RCC 7860 (cell line): ENCODE results near the gene ARMC6.

Experiments used
- DNase-seq: peaks from one replicate; pipeline ENCODE4 v3.0.0-alpha.2; 2015; ENCODE audit warnings: low spot score
- FAIRE-seq: peaks from 2 replicates; lab custom pipeline; 2012; peaks lifted over from hg19 to GRCh38; lab: Jason Lieb, UNC

ARMC6 gene

GRCh38 chr19:19054315-19054938, 21.0 kb downstream of the ARMC6 start:
- no peak for DNase-seq
- no peak for FAIRE-seq

DNA sequence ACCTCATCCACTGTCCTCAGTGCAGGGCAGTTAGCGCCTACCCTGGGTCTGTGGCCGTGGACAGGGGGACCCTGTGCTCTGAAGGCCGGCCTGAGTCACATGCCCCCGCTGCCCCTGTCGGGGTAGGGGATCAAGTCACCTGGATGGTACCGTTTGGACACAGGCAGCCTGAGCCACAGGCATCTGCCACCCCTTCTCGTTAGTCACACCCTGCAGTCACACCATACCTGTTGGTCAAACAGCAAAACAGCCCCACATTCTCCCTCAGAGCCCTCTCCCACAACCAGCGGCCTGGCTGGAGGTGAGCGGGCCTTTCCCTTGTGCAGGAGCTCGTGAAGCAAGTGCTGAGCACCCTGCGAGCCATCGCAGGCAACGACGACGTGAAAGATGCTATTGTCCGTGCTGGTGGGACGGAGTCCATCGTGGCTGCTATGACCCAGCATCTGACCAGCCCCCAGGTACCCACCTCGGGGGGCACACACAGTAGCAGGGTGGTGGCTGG, 21.6 kb downstream of the ARMC6 start:
- DNase-seq (no peak), FAIRE-seq (no peak)

DNA sequence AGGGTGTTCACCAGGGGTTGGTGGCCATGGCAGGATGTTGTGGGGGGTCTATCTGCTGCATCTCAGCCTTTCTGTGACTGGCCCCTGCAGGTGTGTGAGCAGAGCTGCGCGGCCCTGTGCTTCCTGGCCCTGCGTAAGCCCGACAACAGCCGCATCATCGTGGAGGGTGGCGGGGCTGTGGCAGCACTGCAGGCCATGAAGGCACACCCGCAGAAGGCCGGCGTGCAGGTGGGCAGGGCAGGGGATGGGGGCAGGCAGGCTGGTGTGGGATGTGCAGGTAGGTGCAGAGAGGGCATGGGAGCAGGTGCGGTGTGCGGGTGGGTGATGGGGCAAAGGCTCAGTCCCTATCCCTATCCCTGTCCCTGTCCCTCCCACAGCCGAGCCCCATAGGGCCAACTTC, 22.3 kb downstream of the ARMC6 start:
- no peak for FAIRE-seq
- DNase-seq = no peak

GRCh38 chr19:19056636-19057275, 23.4 kb downstream of the ARMC6 start:
- no peak for DNase-seq
- FAIRE-seq = no peak

GRCh38 chr19:19057317-19057716, 23.9 kb downstream of the ARMC6 start:
- no peak for FAIRE-seq

GRCh38 chr19:19057720-19058119, 24.3 kb downstream of the ARMC6 start:
- FAIRE-seq (no peak), DNase-seq (no peak)

More at GRCh38 chr19:19057317-19057716, 23.9 kb downstream of the ARMC6 start:
- no peak for DNase-seq

DNA sequence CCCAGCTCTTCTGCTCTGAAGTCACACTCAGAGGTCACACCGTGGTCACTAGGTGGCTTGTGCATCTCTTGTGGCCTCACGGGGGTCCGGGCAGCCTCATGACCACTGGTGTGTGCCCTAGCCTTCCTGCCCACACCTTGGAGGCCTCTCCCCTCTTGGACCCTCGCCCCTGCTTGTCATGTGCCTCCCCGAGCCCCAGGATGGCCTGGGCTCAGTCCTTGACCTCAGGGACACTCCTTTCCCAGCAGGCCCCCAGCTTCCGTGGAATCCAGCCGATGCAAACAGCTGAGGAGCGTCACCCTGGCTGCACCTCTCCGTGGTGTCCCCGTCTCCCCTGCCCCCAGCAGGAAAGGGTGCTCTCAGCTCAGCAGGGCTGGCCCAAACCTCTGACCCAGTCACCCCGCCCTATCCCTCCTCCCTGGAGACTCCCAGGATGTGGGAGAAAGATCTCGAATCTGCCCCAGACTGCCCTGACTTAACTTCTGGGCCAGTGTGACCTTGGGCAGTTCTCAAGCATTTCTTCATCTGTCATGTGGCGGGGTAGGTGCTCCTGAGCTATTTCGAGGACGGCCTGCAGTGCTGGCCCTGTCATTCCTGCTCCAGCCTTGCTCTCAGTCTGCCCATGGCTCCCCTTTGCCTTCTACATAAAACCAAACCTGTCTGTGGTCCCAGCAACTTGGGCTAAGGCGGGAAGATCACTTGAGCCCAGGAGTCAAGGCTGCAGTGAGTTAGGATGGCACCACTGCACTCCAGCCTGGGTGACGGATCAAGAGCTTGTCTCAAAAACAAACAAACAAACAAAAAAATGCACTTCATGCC, 25.8 kb downstream of the ARMC6 start:
- DNase-seq = no peak
- no peak for FAIRE-seq

DNA sequence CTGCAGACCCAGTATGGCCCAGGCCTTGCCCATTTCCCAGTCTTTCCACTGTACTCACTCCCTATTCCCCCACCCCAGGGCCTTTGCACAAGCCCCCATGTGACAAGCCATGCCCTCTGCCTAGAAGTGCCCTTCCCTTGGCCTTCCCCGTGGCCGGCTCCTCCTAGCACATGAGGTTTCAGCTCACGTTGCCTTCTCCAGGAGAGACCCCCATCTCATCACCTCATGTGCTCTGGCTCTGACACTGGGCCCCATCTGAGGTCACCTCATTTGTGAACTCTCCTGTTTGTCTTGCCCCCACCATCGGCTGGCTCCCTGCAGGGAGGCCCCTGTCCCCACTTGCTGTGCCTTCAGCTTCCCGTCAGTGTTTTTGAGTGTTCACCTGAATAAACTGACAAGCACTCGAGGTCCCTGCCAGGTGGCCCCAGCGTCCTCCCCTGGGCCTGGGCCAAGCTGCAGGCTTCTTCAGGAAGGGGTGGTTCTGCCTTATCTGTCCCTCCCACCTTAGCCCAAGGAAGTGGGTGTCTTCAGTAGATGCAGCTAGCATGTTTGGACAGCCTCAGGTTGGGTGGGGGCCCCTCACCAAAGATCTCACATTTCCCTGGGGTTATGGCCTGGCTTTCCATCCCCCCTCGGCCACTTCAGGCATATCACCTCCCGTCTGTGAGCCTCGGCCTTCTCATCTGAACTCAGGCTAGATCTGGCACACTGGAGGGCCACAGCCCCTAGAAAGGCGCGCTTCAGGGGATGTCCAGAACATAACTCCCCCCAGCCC, 26.6 kb downstream of the ARMC6 start:
- no peak for FAIRE-seq
- DNase-seq = no peak

GRCh38 chr19:19061506-19061905, 28.1 kb downstream of the ARMC6 start:
- FAIRE-seq (no peak), DNase-seq (no peak)

DNA sequence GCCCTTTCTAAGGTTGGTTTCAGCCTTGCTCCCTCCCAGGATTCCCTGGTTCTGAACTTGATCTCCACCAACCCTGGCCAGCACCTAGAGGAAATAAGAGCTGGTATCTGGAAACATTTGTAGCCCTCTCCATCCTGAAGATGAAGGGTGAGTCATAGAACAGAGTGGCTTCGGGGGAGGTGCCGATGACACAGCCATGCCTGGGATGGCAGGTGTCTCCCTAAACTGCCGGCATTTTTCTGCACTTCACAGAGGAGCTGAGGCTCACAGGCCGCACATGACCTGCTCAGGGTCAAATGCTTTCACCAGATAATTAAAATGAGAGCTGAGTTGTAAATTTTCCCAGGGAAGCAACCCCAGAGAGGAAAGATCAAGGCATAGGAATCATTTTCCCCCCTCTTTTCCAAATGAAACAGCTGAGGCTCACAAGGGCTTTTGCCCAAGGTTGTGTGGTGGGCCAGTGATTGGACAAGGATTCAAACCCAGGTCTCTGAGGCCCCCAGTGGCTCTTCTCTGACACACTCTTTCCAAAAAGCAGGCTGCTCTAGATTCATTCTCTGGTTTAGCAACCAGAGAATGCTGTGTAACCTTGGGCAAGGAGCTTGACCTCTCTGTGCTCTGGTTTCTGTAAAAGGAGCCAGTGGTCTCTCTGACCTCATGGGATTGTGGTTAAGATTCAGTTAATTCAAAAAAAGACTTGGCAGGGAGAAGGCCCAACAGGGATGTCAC, 29.2 kb downstream of the ARMC6 start:
- FAIRE-seq = no peak

DNA sequence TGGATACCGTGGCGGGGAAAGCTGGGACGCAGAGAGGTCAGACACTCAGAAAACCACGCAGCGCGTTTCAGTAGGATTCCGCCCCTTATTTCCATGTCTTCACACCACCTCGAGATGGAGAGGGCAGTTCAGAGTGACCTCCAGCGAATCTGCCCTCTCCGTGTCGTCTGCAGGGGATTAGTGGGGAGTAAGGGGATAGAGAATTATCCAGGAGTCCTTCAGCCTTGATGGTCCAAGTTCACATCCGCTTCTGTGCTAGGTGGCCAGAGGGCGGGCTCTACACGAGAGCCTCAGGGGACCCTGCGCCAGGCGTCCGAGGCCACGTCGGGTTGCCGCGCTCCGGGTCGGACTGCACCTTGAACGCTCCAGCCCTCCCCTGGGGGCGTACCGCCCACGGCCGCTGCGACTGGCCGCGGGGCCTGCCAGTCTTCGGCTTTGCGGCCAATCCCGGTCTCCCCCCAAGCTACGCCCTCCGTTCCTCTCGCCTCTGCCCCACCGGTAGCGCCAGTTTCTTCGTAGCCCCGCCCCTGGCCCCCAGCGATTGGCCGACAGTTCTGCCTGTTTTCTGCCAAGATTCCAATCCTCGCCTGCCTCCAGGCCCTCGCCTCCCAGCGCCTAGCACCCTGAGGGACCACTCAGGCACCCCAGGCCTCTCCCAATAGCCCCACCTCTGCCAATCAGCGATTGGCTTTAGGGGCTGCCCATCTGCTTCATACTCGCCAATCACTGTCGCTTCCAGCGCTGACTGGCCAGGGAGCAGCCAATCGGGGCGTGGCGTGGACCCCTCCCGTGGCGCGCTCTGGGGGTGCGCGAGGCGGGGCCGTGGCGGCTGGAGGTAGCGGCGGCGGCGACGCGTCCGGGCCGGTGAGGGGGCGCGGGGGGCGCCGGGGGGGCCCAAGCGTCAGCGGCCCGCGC, 30.0 kb downstream of the ARMC6 start, which contains the start of gene SLC25A42:
Gene SLC25A42, plus strand, starts transcription at position 812 of the 915 bp plus-strand sequence. CDS start 32,131 bp downstream, outside the sequence.
- peak; percentile 83 for FAIRE-seq
- DNase-seq = peak; percentile 95

More for the DNA sequence above, 29.2 kb downstream of the ARMC6 start:
- DNase-seq = peak; percentile 38

GRCh38 chr19:19064098-19064722, 30.8 kb downstream of the ARMC6 start:
- DNase-seq (no peak), FAIRE-seq (no peak)

GRCh38 chr19:19064811-19065745, 31.7 kb downstream of the ARMC6 start:
- DNase-seq (no peak), FAIRE-seq (no peak)

- no peak for DNase-seq
- no peak for FAIRE-seq
Observed at GRCh38 chr19:19067276-19068072, 34.1 kb downstream of the ARMC6 start.

GRCh38 chr19:19068659-19069654, 35.6 kb downstream of the ARMC6 start:
- DNase-seq = no peak
- FAIRE-seq = no peak
